Lower leg skin (tissue), 4 donors: ENCODE data around the gene ROGDI. TPM values are rescaled to one million over a fixed set of nuclear protein-coding genes. Genes with fewer than 3 reads are reported as not detected.

Source experiments
- DNase-seq, 2 donors: peaks; one replicate each; pipeline ENCODE4 v3.0.0-alpha.2; 2019; ENCODE audit warnings: low spot score in 2 of 2
- H3K4me3 ChIP-seq: fragments of 200-600 bp; sonication (generic); 2 replicates; pipeline ENCODE4 v1.5.1; 2017; ENCODE audit warnings: mild to moderate bottlenecking, low read depth; ENCODE audit not compliant: poor library complexity, severe bottlenecking
- POLR2A ChIP-seq, 2 donors: fragments of 450-650 bp; IDR thresholded peaks; one replicate each; pipeline ENCODE4 v1.6.1; 2016 to 2017; ENCODE audit warnings: antibody characterized with exemption in 2 of 2, mild to moderate bottlenecking in 1 of 2, moderate library complexity in 1 of 2
- WGBS, 2 donors: methylation state at CpG; one replicate each; pipeline ENCODE4 v1.1.5; 2018; 5-methylcytosine and 5-hydroxymethylcytosine counted together
- intact Hi-C: fragments of 100-400 bp; cut with DNase I; formaldehyde crosslinking; loops from one replicate; pipeline ENCODE4 v1.15.0; 2023; ENCODE audit warnings: low total_unique reads
- total RNA-seq, 4 donors: library from RNA; depleted of rRNA; stranded (reverse); fragments of >200 nt; gene quantifications; one replicate each; pipeline ENCODE4 v1.1.0, GENCODE V29; 2016
- TF ChIP-seq, protein P1 (sequence below), 3 donors: fragments of 450-650 bp; IDR thresholded peaks; one replicate each; pipeline ENCODE4 v1.5.1; 2016; ENCODE audit warnings: antibody characterized with exemption in 3 of 3, mild to moderate bottlenecking in 3 of 3, moderate library complexity in 2 of 3

The ROGDI gene
- total RNA-seq, 4 donors from 2014 or later: 7.3 to 15.8 (median 10.2) TPM

DNA sequence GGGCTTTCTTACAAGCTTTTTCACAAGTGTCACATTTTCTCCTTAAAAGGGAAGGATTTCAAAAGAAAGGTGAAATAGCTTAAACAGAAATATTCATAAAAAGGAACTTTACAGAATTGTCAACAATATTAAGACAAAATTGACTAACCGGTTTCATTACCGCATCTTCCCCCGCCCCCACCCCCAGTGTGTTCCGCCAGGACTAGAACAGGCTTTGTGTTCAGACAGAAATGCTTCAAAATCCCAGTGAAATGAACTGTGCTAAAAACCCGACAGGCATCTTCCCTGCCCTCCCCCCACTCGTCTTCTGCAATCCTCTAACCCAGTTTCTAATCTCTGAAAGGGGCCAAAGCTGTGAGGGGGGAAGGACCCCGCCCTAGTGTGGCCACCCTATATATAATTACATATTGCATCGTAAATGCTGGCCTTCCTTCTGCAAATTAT lies 990 bp upstream of the ROGDI start:
- H3K4me3 ChIP-seq: no peak overlapping the region
- intact Hi-C loops: no loop called here
- WGBS, 2 donors: 42 to 50% methylated on average over 8 of the region's 8 CpGs
- DNase-seq: no peak
- TF ChIP-seq, protein P1, sequence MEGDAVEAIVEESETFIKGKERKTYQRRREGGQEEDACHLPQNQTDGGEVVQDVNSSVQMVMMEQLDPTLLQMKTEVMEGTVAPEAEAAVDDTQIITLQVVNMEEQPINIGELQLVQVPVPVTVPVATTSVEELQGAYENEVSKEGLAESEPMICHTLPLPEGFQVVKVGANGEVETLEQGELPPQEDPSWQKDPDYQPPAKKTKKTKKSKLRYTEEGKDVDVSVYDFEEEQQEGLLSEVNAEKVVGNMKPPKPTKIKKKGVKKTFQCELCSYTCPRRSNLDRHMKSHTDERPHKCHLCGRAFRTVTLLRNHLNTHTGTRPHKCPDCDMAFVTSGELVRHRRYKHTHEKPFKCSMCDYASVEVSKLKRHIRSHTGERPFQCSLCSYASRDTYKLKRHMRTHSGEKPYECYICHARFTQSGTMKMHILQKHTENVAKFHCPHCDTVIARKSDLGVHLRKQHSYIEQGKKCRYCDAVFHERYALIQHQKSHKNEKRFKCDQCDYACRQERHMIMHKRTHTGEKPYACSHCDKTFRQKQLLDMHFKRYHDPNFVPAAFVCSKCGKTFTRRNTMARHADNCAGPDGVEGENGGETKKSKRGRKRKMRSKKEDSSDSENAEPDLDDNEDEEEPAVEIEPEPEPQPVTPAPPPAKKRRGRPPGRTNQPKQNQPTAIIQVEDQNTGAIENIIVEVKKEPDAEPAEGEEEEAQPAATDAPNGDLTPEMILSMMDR (IDR thresholded peaks at IDR 0.05): no peak
- no peak for TF ChIP-seq POLR2A (IDR thresholded peaks at IDR 0.05)

DNA sequence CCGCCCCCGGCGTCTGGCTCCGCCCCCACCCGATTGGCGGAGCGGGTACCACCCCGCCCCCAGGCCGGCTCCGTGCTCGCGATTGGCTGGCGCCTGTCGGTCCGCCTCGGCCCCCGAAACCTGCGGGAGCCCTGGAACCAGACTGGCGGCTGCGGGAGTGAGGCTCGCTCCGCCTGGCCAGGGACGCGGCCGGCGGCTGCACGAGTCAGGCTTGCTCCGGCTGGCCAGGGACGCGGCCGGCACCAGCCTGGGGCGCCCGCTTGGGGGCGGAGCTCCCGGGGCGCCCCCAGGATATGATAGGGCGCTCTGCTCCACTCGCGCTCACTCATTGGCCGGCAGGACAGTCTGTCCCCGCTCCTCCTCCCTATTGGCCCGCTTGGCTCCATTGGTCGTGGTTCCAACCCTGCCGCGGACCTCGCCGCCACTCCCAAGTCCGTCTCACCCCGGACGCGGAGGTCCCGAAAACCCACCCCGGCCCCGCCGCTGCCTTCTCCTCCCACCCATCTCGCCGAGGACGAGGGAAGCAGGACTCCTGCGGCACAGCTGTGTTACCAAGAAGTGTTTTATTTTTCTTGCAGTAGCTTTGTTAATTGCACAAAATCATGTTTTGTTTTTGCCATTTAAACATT lies 340 bp upstream of the ROGDI start:
- peak; percentile 86 to 98 for DNase-seq
- no peak for TF ChIP-seq POLR2A (IDR thresholded peaks at IDR 0.05)
- TF ChIP-seq, protein P1 (IDR thresholded peaks at IDR 0.05): no peak
- intact Hi-C loops: no loop called here
- 1% methylated on average over 18 to 51 of the region's 59 CpGs for WGBS, 2 donors
- peak overlapping the region; percentile 51 for H3K4me3 ChIP-seq

DNA sequence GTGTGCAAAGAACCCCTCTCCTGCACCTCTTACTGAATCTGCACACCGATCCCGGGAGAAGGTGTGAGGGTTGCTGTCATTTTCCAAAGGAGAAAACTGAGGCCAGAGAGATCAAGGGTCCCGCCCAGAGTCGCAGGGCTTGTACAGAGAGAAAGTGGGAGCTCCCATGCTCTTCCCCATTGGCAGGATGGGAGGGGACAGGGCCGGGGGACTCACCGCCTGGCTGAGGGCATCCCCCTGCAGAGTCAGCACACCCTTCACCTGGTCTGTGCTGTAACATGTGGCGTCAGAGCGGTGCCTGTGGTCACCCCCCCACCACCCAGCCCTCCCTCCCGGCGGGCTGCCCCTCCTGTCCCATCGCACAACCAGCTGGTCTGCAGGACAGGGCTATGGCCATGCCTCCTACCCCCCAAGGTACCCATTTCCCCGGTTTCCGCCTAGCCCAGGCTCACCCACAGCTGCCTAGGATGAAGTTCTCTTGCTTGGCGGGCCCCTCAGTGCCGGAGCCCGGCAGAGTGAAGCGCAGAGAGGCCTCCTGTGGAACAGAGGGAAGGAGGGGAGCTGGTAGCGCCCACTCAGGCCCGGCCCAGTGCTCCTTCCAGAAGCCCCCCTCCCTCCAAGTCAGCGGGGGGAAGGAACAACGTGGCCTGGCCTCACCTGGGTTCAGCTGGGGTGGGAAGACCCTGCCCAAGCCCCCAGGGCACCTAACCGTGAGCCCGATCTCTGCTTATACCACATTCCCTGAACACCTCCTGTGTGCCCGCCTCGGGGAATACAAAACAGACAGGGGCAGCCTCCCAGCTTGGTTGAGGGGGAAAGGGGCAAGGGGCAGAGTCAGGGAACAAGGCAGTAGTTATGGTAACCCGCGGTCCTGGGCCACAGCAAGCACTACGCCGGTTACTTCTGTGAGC lies 1.1 kb downstream of the ROGDI start:
- H3K4me3 ChIP-seq: peak overlapping the region; percentile 51
- 52 to 60% methylated on average over 19 to 29 of the region's 29 CpGs for WGBS, 2 donors
- DNase-seq: no peak
- intact Hi-C loops: no loop called here
- TF ChIP-seq POLR2A (IDR thresholded peaks at IDR 0.05): no peak
- TF ChIP-seq, protein P1 (IDR thresholded peaks at IDR 0.05): no peak

DNA sequence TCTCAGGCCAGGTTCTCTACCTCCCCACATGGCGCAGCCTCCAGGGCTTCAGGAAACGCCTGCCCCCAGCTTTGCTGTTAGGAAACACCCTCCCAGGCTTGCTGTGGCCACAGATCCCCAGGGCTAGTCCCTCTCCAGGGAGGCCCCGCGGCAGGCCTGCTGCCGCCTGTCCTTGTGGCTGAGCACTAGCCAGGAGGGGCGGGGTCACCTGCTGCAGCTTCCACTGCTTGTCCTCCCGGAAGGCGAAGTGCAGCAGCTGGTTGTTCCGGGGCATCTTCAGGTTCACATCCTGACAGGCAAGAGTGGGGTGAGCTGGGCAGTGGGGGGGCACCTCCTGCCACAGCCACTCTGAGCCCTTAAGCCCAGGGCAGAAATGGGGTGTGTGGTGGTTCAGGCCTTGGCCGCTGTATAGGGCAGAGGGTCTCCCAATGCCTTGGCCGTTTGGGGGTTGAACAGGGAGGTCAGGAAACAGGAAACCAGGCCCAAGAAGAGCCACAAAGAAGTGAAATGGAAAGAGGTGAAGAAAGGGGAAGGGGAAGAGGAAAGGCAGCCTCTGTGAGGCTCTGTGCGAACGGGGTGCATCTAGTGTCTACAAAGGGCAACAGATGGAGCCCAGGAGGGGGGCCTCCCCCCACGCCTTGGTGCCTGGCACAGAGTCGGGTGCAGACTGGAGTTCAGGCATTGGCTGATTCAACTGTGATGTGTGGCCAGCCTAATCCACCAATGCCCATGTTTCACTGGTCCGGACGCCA lies 2.0 kb downstream of the ROGDI start:
- no peak for TF ChIP-seq POLR2A (IDR thresholded peaks at IDR 0.05)
- TF ChIP-seq, protein P1 (IDR thresholded peaks at IDR 0.05): no peak
- no peak overlapping the region for H3K4me3 ChIP-seq
- WGBS, 2 donors: 66 to 69% methylated on average over 15 to 16 of the region's 17 CpGs
- intact Hi-C loops: no loop called here
- no peak for DNase-seq

DNA sequence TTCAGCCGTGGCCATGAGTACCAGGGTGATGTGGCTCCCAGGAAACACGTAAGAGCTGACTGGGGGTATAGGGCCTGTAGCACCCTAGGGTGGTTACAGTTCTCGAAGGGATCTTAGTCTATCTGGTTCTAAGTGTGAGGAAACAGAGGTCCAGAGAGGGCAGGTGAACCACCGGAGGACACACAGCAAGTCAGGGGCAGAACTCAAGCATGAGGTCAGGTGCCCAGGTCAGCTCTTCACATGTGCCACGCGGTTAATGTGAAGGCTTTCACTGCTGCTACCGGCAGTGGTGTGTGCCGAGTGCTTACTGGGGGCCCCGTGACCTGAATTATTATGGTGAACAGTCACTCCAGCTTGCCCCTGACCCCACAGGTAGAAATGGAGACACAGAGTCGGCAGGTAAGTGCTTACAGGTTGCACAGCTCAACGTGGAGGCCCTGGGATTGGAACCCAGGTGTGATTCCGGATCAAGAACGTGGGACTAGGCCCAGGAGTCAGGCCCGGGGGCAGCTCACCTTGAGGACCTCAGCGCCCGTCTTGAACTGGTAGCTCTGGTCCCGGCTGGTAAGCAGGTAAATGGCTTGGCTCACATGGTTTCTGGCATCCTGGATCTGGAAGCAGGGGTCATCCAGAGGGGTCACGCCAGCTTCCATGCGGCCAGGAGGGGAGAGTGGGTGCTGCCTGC lies 3.1 kb downstream of the ROGDI start:
- TF ChIP-seq POLR2A (IDR thresholded peaks at IDR 0.05): no peak
- TF ChIP-seq, protein P1 (IDR thresholded peaks at IDR 0.05): no peak
- intact Hi-C loops: no loop called here
- 91 to 92% methylated on average over 19 of the region's 19 CpGs for WGBS, 2 donors
- no peak for DNase-seq
- H3K4me3 ChIP-seq: no peak overlapping the region
